ENCODE measurements around the gene RNF11. TPM values are rescaled to one million over a fixed set of nuclear protein-coding genes. Genes with fewer than 3 reads are reported as not detected.
"Not testable (repeated sequence)": the region's sequence is repeated elsewhere in the genome, so short reads cannot be mapped to it uniquely, and the experiment has no call there.

Gene RNF11
- total RNA-seq, 4 donors from 2014 or later = 56.7 to 84.3 (median 76.2) TPM

DNA sequence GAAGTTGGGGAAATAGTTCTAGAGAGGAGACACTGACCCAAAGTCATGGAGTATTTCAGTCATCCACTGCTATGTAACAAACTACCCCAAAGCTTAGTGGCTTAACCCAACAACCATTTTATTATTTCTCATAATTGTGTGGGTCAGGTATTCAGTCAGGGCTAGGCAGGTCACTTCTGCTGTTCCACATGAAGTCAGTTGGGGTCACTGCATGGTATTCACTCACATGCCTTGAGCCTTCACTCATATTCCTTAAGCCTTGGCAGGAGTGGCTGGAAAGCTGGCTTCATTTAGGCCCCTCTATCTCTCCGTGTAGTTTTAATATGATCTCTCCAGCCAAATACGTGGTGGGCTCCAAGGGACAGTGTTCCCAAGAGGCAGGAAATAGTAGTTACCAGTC lies 17.5 kb upstream of the RNF11 start:
- Histone ChIP-seq H3K27ac (no peak overlapping the region), H3K4me1 (peaks cover 0 to 5% (median 0%) of the 10 kb centered on the region in 4 donors), H3K27me3 (no peaks in the 10 kb centered on the region), H3K9me3 (no peaks in the 10 kb centered on the region), H3K36me3 (no peaks in the 10 kb centered on the region), H3K4me3 (no peak overlapping the region)
- 76 to 85% methylated on average over 2 of the region's 2 CpGs for WGBS, 2 donors
- TF ChIP-seq, protein P1, sequence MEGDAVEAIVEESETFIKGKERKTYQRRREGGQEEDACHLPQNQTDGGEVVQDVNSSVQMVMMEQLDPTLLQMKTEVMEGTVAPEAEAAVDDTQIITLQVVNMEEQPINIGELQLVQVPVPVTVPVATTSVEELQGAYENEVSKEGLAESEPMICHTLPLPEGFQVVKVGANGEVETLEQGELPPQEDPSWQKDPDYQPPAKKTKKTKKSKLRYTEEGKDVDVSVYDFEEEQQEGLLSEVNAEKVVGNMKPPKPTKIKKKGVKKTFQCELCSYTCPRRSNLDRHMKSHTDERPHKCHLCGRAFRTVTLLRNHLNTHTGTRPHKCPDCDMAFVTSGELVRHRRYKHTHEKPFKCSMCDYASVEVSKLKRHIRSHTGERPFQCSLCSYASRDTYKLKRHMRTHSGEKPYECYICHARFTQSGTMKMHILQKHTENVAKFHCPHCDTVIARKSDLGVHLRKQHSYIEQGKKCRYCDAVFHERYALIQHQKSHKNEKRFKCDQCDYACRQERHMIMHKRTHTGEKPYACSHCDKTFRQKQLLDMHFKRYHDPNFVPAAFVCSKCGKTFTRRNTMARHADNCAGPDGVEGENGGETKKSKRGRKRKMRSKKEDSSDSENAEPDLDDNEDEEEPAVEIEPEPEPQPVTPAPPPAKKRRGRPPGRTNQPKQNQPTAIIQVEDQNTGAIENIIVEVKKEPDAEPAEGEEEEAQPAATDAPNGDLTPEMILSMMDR (IDR thresholded peaks at IDR 0.05) = no peak
- TF ChIP-seq POLR2A (IDR thresholded peaks at IDR 0.05) (no peak), EP300 (IDR thresholded peaks at IDR 0.05) (no peak)
- no peak for DNase-seq (ENCODE audit: low spot score in 2 of 2)

DNA sequence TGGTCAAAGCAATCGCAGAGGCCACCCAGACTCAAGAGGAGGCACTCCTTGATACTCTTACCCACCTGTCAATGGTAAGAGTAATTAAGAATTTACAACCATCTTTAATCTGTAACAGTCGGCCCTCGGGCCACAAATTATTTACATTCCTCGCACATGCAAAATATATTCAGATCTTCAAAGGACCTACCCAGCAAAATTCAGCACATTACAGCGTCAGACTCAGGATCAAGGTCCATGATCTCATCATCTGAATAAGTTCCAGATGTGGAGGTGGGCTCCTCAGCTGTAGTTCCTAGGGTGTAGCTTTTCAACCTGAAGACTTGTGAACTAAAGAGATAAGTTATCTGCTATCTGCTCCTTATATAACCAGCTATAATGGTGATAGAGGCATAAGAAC lies 17.1 kb upstream of the RNF11 start:
- H3K4me3 ChIP-seq = no peak overlapping the region
- no peaks in the 10 kb centered on the region for H3K9me3 ChIP-seq
- 77 to 80% methylated on average over 5 of the region's 5 CpGs for WGBS, 2 donors
- no peak for TF ChIP-seq POLR2A (IDR thresholded peaks at IDR 0.05)
- TF ChIP-seq, protein P1 (IDR thresholded peaks at IDR 0.05) = no peak
- no peak for DNase-seq (ENCODE audit: low spot score in 2 of 2)
- no peaks in the 10 kb centered on the region for H3K27me3 ChIP-seq
- no peaks in the 10 kb centered on the region for H3K36me3 ChIP-seq
- H3K27ac ChIP-seq = no peak overlapping the region
- H3K4me1 ChIP-seq = peaks cover 0 to 5% (median 0%) of the 10 kb centered on the region in 4 donors

DNA sequence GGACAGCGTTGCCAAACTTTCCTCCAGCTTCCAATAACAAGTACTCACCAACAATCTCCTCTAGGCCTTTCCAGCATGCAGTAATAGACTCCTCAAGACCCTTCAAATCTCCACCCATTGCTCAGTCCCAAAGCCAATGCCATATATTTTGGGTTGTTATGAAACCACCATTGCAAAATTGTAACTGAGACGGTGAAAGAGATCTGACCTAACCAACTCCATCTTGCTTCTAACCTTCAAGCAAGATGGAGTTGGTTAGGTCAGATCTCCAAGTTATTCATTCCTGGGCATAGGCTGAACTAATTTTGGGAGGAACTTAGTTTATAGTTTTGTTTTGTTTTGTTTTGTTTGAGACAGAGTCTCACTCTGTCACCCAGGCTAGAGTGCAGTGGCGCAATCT lies 14.5 kb upstream of the RNF11 start:
- 96 to 100% methylated on average over 3 of the region's 3 CpGs for WGBS, 2 donors
- H3K36me3 ChIP-seq; H3K27me3 ChIP-seq; H3K9me3 ChIP-seq; DNase-seq (ENCODE audit: low spot score in 2 of 2); H3K4me3 ChIP-seq; H3K4me1 ChIP-seq; H3K27ac ChIP-seq: not testable (repeated sequence)

DNA sequence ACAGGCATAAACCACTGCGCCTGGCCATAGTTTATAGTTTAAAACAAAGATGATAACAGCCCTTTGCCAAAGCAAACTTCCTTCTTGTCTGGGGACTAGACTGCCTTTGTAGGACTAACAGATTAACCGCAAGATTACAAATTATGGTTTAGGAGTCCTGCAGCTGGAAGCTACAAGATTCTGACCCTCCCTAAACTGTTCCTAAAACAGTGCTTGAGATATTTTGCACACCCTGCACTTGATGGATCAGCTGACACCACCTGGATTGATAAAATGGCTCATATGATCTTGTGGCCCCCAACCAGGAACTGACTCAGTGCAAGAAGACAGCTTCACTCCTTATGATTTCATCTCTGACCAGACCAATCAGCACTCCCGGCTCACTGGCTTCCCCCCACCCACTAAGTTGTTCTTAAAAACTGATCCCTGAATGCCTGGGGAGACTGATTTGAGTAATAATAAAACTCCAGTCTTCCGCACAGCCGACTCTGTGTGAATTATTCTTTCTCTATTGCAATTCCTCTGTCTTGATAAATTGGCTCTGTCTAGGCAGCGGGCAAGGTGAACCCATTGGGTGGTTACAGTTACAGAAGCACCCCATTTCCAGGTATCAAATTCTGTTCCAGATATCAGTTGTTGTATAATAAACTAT lies 13.8 kb upstream of the RNF11 start:
- TF ChIP-seq, protein P1 (IDR thresholded peaks at IDR 0.05) = no peak
- TF ChIP-seq EP300 (IDR thresholded peaks at IDR 0.05) = no peak
- TF ChIP-seq POLR2A (IDR thresholded peaks at IDR 0.05) = no peak
- 90 to 94% methylated on average over 6 of the region's 6 CpGs for WGBS, 2 donors
- Histone ChIP-seq H3K36me3 (no peaks in the 10 kb centered on the region), H3K27me3 (no peaks in the 10 kb centered on the region), H3K27ac (no peak overlapping the region), H3K4me3 (no peak overlapping the region), H3K9me3 (no peaks in the 10 kb centered on the region), H3K4me1 (no peaks in the 10 kb centered on the region)
- no peak for DNase-seq (ENCODE audit: low spot score in 2 of 2)

DNA sequence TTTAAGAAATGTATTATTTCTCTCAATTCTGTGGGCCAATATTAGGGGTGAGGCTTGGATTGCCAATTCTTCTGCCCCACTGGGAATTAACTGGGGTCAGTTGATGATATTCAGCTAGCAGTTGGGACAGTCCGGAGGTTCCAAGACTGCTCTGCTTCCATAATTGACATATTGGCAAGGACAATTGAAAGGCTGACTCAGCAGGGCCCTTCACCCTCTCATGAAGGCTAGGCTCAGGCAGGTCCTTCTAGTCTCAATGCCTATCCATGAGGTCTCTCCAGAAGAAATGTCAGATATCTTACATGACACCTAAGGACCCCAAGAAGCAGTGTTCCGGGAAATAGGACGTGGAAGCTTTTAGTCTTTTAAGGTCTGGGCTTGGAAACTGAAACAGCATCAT lies 13.3 kb upstream of the RNF11 start:
- TF ChIP-seq POLR2A (IDR thresholded peaks at IDR 0.05) = no peak
- TF ChIP-seq, protein P1 (IDR thresholded peaks at IDR 0.05) = no peak
- TF ChIP-seq EP300 (IDR thresholded peaks at IDR 0.05) = no peak
- Histone ChIP-seq H3K36me3 (no peaks in the 10 kb centered on the region), H3K27ac (no peak overlapping the region), H3K4me3 (no peak overlapping the region), H3K9me3 (no peaks in the 10 kb centered on the region), H3K27me3 (no peaks in the 10 kb centered on the region), H3K4me1 (no peaks in the 10 kb centered on the region)
- WGBS, 2 donors = 75 to 95% methylated on average over 3 of the region's 3 CpGs
- no peak for DNase-seq (ENCODE audit: low spot score in 2 of 2)

DNA sequence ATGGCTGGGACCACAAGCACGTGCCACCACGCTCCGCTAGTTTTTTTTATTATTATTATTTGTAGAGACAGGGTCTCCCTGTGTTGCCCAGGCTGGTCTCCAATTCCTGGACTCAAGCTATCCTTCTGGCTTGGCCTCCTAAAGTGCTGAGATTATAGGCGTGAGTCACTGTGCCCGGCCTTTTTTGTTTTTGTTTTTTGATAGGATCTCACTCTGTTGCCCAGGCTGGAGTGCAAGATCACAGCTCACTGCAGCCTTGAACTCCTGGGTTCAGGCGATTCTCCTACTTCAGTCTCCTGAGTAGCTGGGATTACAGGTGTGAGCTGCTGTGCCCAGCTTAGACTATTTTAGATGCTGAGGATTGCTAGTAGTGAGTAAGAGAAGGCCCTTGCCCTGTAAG lies 11.8 kb upstream of the RNF11 start:
- no peaks in the 10 kb centered on the region for H3K9me3 ChIP-seq
- H3K4me1 ChIP-seq = no peaks in the 10 kb centered on the region
- H3K27me3 ChIP-seq = no peaks in the 10 kb centered on the region
- WGBS, 2 donors = 94 to 97% methylated on average over 6 of the region's 6 CpGs
- TF ChIP-seq, protein P1 (IDR thresholded peaks at IDR 0.05) = no peak
- TF ChIP-seq POLR2A (IDR thresholded peaks at IDR 0.05) = no peak
- no peak for TF ChIP-seq EP300 (IDR thresholded peaks at IDR 0.05)
- H3K4me3 ChIP-seq = no peak overlapping the region
- no peaks in the 10 kb centered on the region for H3K36me3 ChIP-seq
- no peak overlapping the region for H3K27ac ChIP-seq
- no peak for DNase-seq (ENCODE audit: low spot score in 2 of 2)

DNA sequence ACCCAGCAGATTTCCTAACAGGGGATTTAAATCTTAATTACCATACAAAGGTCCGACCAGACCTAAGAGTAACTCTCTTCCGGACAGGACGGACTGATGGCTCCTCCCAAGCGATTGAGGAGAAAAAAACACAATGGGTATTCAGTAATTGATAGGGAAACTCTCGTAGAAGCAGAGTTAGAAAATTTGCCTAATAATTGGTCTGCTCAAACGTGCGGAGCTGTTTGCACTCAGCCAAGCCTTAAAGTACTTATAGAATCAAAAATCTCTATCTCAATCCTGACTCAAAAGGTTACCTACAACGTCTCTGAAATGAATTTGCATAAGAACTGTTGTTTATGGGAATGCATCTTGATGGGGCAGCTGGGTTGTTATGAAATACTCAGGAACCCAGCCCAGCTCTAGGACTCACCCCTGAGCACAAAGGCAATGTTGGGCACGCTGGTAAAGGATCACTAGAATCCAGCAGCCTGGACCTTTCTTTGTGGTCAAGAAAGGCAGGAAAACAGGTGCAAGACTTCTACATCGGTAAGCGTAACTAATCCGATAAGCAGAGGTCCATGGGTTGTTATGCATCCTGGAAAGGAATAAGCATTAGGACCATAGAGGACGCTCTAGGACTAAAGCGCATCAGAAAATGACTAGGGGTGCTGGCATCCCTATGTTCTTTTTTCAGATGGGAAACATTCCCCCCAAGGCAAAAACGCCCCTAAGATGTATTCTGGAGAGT lies 8.7 kb upstream of the RNF11 start:
- H3K27ac ChIP-seq; H3K36me3 ChIP-seq; H3K4me3 ChIP-seq; H3K27me3 ChIP-seq; DNase-seq (ENCODE audit: low spot score in 2 of 2); H3K9me3 ChIP-seq; H3K4me1 ChIP-seq: not testable (repeated sequence)
- WGBS, 2 donors = 76 to 83% methylated on average over 15 of the region's 15 CpGs

DNA sequence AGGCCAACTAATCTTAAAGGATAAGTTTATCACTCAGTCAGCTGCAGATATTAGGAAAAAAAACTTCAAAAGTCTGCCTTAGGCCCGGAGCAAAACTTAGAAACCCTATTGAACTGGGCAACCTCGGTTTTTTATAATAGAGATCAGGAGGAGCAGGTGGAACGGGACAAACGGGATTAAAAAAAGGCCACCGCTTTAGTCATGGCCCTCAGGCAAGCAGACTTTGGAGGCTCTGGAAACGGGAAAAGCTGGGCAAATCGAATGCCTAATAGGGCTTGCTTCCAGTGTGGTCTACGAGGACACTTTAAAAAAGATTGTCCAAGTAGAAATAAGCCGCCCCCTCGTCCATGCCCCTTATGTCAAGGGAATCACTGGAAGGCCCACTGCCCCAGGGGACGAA lies 7.6 kb upstream of the RNF11 start:
- not testable (repeated sequence) for H3K27ac ChIP-seq; H3K4me1 ChIP-seq; H3K4me3 ChIP-seq; H3K9me3 ChIP-seq; H3K36me3 ChIP-seq; H3K27me3 ChIP-seq; DNase-seq (ENCODE audit: low spot score in 2 of 2)
- 85 to 89% methylated on average over 11 of the region's 11 CpGs for WGBS, 2 donors
